Thyroid gland (tissue), 4 donors: ENCODE data around the gene FIGNL2.

Experiments
- CTCF ChIP-seq, 6 experiments: fragments of 200-600 bp in 3 of 6; fragments of 450-650 bp in 3 of 6; sonication (generic) in 3 of 6; IDR thresholded peaks; one replicate each; pipeline ENCODE4 v1.5.1; 2016 to 2019; ENCODE audit warnings: antibody characterized with exemption in 6 of 6, mild to moderate bottlenecking in 2 of 6, inconsistent platforms in 1 of 6, moderate library complexity in 1 of 6
- POLR2A ChIP-seq, 2 donors: fragments of 450-650 bp; IDR thresholded peaks; one replicate each; pipeline ENCODE4 v1.6.1; 2017; ENCODE audit warnings: antibody characterized with exemption in 2 of 2, mild to moderate bottlenecking in 2 of 2, moderate library complexity in 1 of 2

- TF ChIP-seq POLR2A (IDR thresholded peaks at IDR 0.05) (no peak), CTCF (IDR thresholded peaks at IDR 0.05) (no peak)
Measured at GRCh38 chr12:51879102-51879501, 30.6 kb upstream of the FIGNL2 start.
